ENCODE data around the gene LEPROT. TPM values are rescaled to one million over a fixed set of nuclear protein-coding genes. Genes with fewer than 3 reads are reported as not detected.

The LEPROT gene
- total RNA-seq, 2 experiments from 2014 or later, result 11.3 to 12.6 TPM

- ATAC-seq, result no peak
- DNase-seq, result no peak
- Mint-ChIP-seq H3K4me3 (no peak overlapping the region), H3K4me1 (ENCODE audit: low read depth) (peaks cover 50% of the 10 kb centered on the region), H3K27me3 (no peaks in the 10 kb centered on the region), H3K27ac (peak overlapping the region; percentile 64), H3K9me3 (no peaks in the 10 kb centered on the region), H3K36me3 (ENCODE audit: low read depth) (peaks cover 2% of the 10 kb centered on the region)
- ChIA-PET POLR2A (interaction anchor here (2.1 kb wide), 1 partner anchor 27 kb away, joined by 9 read pairs; the partner anchor contains the start of genes LEPR and LEPROT), CTCF (interaction anchor here (1.4 kb wide), 1 partner anchor 29 kb away, joined by 3 read pairs; no protein-coding TSS in a partner anchor)
- intact Hi-C loops (cut with micrococcal nuclease), result no loop called here
- TF ChIP-seq CTCF (IDR thresholded peaks at IDR 0.05), result no peak
Observed at GRCh38 chr1:65392497-65392896, 28.0 kb upstream of the LEPROT start.

- no peak for TF ChIP-seq CTCF (IDR thresholded peaks at IDR 0.05)
- POLR2A ChIA-PET, result interaction anchor here (2.1 kb wide), 1 partner anchor 26 kb away, joined by 9 read pairs; the partner anchor contains the start of genes LEPR and LEPROT
- peaks cover 2% of the 10 kb centered on the region for H3K36me3 Mint-ChIP-seq (ENCODE audit: low read depth)
- CTCF ChIA-PET, result interaction anchor here (0.9 to 3.3 kb wide), 6 partner anchors 10 to 46 kb away, joined by 3 to 17 read pairs (median 3); partner anchors contain the start of genes LEPR and LEPROT
- intact Hi-C loops (cut with micrococcal nuclease), result no loop called here
- no peaks in the 10 kb centered on the region for H3K27me3 Mint-ChIP-seq
- no peaks in the 10 kb centered on the region for H3K9me3 Mint-ChIP-seq
- H3K4me1 Mint-ChIP-seq (ENCODE audit: low read depth), result peaks cover 55% of the 10 kb centered on the region
- DNase-seq (peak; percentile 58), ATAC-seq (peak; percentile 94)
- peak overlapping the region; percentile 55 for H3K27ac Mint-ChIP-seq
- no peak overlapping the region for H3K4me3 Mint-ChIP-seq
Observed at GRCh38 chr1:65393347-65393746, 27.1 kb upstream of the LEPROT start.

- no peak for TF ChIP-seq CTCF (IDR thresholded peaks at IDR 0.05)
- ChIA-PET CTCF (interaction anchor here (0.9 to 3.3 kb wide), 6 partner anchors 10 to 47 kb away, joined by 3 to 17 read pairs (median 3); partner anchors contain the start of genes LEPR and LEPROT), POLR2A (interaction anchor here (0.7 to 2.1 kb wide), 2 partner anchors 26 to 1110 kb away, joined by 3 to 9 read pairs; partner anchors contain the start of genes LEPR and LEPROT)
- Mint-ChIP-seq H3K27ac (peak overlapping the region; percentile 55), H3K27me3 (no peaks in the 10 kb centered on the region), H3K9me3 (no peaks in the 10 kb centered on the region), H3K36me3 (ENCODE audit: low read depth) (peaks cover 2% of the 10 kb centered on the region), H3K4me1 (ENCODE audit: low read depth) (peaks cover 54% of the 10 kb centered on the region), H3K4me3 (no peak overlapping the region)
- ATAC-seq (no peak), DNase-seq (no peak)
- intact Hi-C loops (cut with micrococcal nuclease), result no loop called here
Observed at GRCh38 chr1:65393928-65394327, 26.5 kb upstream of the LEPROT start.

- no peak for TF ChIP-seq CTCF (IDR thresholded peaks at IDR 0.05)
- no peaks in the 10 kb centered on the region for H3K9me3 Mint-ChIP-seq
- H3K27me3 Mint-ChIP-seq, result no peaks in the 10 kb centered on the region
- intact Hi-C loops (cut with micrococcal nuclease), result no loop called here
- peaks cover 2% of the 10 kb centered on the region for H3K36me3 Mint-ChIP-seq (ENCODE audit: low read depth)
- no peak overlapping the region for H3K4me3 Mint-ChIP-seq
- ChIA-PET CTCF (interaction anchor here (3.3 kb wide), 1 partner anchor 23 kb away, joined by 17 read pairs; the partner anchor contains the start of genes LEPR and LEPROT), POLR2A (no interaction called here)
- H3K4me1 Mint-ChIP-seq (ENCODE audit: low read depth), result peaks cover 46% of the 10 kb centered on the region
- peak overlapping the region; percentile 44 for H3K27ac Mint-ChIP-seq
- DNase-seq (no peak), ATAC-seq (peak; percentile 47)
Observed at GRCh38 chr1:65395887-65396612, 24.4 kb upstream of the LEPROT start.

- DNase-seq, result no peak
- peak; percentile 17 for ATAC-seq
- no peaks in the 10 kb centered on the region for H3K36me3 Mint-ChIP-seq (ENCODE audit: low read depth)
- TF ChIP-seq CTCF (IDR thresholded peaks at IDR 0.05), result no peak
- H3K27ac Mint-ChIP-seq, result no peak overlapping the region
- no peak overlapping the region for H3K4me3 Mint-ChIP-seq
- ChIA-PET POLR2A (interaction anchor here (1.2 kb wide), 1 partner anchor 26 kb away, joined by 4 read pairs; no protein-coding TSS in a partner anchor), CTCF (no interaction called here)
- H3K4me1 Mint-ChIP-seq (ENCODE audit: low read depth), result peaks cover 42% of the 10 kb centered on the region
- no peaks in the 10 kb centered on the region for H3K9me3 Mint-ChIP-seq
- intact Hi-C loops (cut with micrococcal nuclease), result no loop called here
- peaks cover under 1% of the 10 kb centered on the region for H3K27me3 Mint-ChIP-seq
Observed at GRCh38 chr1:65398083-65398482, 22.4 kb upstream of the LEPROT start.

Measured in activated CD8-positive, alpha-beta T cell treated with anti-CD3 and anti-CD28 coated beads for 36 hours (primary cell).